ENCODE measurements around the gene NRXN3. TPM values are rescaled to one million over a fixed set of nuclear protein-coding genes. Genes with fewer than 3 reads are reported as not detected.
"Not testable (repeated sequence)": the region's sequence is repeated elsewhere in the genome, so short reads cannot be mapped to it uniquely, and the experiment has no call there.

Gene NRXN3
- total RNA-seq, 1 experiment from 2014 or later = 0.11 TPM

DNA sequence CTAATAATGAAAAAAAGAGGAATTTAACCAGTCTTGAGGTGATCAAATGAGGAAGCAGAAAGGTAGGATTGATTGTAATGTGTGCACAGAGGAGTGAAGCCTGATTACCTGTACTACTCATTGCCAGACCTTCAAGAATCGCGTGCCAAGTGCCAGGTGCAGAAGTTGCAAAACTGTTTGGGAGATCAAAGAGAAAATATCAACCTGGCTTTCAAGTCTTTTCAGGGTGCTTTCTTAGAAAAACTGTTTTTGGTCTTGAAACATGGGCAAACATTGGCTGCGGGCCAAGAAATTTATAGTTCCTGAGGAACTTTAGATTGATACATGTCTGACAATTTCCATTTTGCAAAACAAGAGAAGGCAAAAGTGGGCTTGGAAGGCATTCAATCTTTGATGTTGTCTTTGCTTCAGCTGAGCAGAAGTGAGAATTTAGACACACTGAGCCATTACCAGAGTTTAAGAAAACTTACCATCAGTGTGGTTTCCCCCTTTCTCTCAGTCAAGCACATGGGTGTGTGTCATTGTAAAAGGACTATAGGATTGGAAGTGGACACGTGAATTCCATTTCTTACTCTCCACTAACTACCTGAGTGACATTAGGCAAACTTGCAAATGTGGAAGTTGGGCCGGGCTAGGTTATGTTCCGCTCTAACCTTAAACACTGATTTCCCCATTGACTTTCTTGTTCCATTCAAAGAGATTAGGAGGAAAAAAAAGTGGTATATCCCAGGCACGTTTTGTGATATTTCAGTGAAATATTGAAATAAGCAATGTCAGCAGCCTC, 1555.0 kb downstream of the NRXN3 start:
- no peak for DNase-seq (ENCODE audit: low read depth)

DNA sequence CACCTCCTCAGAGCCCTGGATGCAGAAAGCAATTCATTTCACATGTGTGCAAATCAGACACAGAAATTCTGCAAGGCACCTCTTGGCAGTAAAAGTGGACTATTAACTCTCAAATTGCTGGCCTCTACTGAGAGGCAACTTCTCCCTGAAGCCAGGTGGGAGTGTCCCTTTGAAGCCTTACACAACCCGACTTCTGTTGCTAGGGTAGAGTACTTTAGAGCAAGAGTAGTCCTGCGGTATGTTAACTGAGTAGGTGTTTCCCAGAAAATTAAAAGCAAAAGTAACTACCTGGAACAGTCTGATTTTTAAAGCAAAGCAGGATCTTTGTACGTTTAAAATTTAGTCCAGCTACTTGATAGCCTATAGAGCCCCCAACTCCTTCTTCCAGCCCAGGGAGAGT, 1557.7 kb downstream of the NRXN3 start:
- DNase-seq (ENCODE audit: low read depth) = no peak

DNA sequence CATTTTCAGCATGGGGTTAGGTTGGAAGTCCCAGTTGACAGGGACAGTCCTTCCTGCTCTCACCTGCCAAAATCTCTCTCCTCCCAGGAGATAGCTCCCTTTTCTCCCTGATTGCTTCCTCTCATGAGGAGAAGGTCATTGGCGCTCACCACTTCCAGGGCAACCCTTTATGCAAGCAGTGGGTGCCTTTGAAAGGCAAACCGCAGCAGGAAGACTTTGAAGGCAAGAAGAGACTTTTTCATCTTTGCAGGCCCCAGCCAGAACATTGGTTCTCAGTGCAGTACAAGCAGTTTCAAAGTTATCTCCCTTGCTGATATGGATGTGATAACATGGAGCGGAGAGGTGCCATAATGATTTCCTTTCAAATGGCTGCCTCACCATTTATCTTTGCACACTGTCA, 1558.2 kb downstream of the NRXN3 start:
- no peak for DNase-seq (ENCODE audit: low read depth)

DNA sequence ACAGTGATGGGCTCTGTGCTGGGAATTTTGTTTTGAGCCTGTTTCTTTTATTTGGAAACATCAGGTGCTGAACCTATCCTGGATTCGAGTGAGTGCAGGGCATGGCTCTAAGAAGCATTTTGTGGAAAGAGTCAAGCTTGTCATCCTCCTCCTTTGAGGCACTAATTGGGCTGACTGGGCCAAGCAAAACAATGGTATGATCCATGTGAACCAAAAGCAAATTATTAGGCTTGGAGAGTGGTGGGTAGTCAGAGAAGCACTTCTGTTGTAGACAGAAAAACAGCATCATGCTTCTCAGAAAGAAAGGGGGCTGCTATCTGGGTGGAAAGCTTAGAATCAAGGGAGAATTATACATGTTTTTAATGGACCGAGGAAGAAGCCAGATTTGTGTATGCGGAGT, 1559.6 kb downstream of the NRXN3 start:
- DNase-seq (ENCODE audit: low read depth) = no peak

DNA sequence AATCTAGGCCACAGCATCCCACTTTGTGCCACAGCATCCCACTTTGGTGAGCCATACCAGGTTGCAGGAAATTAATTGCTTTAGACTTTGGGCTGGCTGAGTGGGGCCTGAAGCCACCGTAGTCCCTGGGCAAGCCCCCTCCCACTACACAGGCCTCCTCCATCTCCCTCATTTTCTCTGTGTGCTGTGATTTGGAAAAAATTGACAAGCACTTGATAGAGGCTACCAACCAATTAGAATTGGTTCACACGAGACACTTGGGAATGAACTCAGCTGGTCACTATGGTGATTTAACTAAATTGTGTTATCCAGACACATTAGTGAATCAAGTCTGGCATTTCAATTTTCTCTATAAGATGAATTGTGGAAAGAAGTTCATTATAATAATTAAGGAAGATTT, 1560.0 kb downstream of the NRXN3 start:
- DNase-seq (ENCODE audit: low read depth) = no peak

DNA sequence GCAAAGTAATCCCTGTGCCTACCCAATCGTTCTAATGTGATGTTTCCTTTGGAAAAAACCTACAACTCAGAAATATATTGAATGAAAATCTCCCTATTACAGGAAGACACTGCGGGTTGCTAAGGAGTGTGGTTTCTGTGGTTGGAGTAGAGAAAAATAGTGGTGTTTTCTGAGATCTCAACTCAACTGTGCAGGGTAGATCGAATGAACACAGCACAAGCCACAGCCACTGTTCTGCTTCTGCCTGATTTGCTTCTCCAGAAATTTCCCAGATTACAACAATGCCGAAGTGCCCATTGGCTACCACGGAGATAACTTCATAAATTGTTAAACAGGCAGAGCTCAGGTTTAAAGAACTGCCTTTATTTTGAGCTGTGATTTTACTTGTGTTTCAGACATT, 1560.8 kb downstream of the NRXN3 start:
- DNase-seq (ENCODE audit: low read depth) = peak; percentile 6

DNA sequence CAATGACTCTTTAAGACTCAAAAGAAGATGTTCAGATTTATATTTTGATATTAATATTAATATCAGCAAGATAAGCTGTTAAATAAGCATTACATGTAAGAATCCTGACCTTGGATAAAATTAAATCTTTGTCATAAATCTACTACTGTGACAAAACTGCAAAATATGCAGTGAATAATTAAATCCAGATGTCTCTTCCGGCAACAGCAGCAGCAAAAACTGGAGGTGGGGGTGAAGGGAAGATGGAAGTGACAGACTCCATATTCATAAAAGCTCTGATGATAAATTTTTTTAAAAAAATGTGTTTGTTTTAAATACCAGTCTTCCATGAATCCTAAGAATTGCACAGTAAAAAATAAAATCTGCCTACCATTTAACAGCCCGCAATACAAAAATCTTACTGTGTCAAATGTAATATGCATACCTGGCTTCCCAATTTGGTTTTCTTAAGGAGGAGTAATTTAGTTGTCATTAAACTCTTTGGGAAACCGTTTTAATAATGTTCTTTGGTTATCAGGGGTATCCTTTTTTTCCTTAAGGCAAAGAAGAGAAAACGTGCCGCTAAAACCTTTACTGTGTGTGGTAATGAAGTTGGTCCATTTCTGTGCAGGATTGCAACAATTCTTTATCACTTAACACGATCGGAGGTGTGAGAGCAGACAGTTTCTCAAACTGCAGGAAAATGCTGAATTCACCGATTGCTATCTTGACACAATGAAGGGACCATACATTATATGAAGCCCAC, 1562.9 kb downstream of the NRXN3 start:
- no peak for DNase-seq (ENCODE audit: low read depth)

DNA sequence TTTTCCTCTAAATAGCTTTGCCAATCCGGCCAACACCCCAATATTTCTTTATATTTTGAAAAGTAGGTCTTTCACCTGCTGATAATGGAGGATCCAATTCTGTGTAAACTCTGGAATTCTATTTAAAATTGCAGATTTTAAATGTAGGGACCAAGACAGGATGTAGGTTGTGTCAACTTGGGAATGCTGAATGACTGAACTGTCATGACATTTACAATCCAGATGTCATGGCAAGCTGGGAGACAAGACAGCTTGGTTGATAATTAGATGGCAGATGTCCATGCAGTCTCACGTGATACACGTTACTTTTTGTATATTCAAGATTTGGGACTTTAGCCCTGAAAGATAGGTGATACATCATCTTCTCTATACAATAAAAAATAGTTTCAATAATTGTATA, 1564.0 kb downstream of the NRXN3 start:
- no peak for DNase-seq (ENCODE audit: low read depth)

DNA sequence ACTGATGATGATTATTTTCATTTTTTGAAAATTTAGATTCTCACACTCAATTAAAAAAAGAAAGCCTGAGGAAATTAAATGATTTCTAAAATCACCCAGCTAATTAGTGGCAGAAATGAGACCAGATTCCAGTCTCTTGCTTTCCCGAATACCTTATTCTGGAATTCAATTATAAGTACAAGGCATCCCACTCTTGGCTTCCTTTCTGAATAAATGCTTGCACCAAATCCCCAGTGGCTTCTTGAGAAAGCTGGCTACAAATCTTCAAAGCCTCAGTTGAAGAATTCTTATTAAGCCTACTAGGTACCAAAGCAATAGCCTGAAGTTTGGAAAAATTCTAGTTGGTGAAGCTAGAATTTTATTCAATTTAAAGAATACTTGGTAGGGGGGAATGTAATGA, 1564.5 kb downstream of the NRXN3 start:
- no peak for DNase-seq (ENCODE audit: low read depth)

DNA sequence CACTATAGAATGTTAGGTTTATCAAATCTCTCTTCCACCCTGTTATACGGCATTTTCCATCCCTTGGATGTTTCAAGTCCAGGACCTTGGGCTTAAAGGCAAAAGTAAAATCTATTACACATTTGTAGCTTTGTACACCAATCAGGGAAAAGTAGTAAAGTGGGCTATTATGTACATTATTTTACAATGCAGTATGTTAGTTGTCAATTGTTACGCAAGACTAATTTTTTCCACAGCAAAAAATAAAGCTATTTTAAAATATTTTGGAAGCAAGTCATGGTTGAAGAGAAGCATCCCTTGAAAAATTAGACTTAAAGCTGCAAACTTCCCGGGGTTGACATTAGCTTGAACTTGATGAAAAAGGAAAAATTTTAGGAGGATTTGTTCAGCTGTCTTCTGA, 1564.9 kb downstream of the NRXN3 start:
- DNase-seq (ENCODE audit: low read depth) = no peak

DNA sequence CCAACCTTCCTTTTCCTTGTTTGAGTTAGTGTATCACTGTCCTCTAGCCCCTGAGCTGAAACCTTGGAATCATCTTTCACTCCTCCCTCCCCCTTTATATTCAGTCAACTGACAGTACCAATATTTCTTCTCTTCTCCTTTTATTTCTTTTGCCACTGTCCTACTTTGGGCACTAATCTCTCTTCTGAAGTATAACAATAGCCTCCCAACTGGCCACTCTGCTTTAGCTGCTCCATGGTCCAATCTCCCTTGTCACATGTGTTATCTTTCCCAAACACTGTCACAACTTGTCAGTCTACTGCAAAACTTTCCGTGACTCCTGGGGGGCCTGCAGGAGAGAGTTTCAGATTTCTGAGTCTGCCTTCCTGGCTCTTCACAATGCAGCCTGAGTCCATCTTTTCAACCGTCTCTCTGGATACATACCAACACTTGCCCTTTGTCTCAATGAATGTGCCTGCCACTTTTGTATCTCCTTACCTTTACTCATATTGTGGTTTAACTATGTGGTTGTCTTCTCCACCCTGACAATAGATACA, 1570.0 kb downstream of the NRXN3 start:
- DNase-seq (ENCODE audit: low read depth) = no peak

DNA sequence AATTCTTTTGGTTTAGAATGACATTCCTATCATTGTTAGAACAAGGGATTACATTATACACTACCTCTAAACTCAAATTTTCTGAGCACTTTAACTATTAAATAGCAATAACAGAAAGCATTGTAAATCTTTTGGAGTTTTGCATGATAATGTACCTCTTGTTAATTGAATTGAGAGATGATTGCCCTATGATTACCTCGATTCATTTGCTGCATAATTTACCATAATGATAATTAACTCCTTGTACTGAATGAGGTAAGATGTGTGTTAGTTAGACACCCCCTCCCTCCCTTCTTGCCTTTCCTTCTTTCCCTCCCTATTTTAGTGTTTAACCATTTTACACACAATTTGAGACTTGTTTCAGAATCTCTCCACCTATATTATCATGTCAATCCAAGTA, 1572.0 kb downstream of the NRXN3 start:
- DNase-seq (ENCODE audit: low read depth) = no peak

DNA sequence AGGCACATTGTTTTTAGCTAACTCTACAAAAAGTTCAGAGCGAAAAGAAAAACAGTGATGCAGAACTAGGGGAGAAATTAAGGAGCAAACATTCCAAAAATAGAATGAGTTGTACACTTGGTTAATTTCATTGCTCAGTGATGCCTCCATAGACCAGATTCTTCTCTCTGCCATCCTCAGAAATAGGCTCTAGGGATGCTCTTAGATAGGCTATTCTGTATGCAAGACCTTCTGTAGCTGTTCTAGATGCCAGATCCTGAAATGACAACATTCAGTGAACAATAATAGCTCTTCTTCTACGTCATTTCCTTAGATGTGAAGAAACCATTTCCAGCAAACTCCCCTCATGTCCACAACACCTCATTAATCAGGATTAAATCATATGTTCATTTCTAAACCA, 1574.9 kb downstream of the NRXN3 start:
- no peak for DNase-seq (ENCODE audit: low read depth)

DNA sequence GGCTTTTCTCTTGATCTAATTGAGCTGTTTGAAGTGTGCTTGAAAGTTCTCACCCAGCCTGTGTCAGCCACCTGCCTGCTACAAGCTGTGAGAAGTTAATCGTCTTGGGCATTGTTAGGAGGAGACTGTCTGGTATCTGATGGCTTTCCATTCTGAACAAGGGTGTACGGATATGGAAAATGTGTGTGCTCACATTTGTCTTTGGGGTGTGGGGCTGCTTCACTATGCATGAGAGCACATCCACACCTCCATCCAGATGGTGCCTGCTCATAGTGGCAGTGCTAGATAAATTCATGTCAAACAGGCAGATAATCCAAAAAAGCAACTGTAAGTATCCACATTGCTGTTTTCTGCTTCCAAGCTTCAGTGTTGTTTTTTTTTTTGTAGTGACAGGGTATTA, 1578.9 kb downstream of the NRXN3 start:
- no peak for DNase-seq (ENCODE audit: low read depth)

DNA sequence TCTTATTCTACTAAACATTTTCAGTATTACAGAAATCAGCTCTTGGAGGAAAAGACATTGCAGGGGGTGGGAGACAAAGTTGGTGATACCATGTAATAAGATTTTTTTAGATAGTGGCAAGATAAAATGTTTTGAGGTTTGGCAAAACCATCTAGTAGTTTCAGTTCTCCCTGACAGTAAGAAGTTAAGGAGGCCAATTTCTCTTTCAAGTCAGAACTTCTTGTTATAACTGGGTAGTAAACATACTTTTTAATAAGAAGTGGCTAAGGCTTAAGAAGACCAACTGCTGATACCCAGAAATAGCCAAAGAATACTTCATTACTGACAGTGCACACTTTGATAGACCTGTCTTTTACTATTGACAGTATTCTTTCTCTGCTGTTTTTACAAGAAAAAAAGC, 1588.8 kb downstream of the NRXN3 start:
- no peak for DNase-seq (ENCODE audit: low read depth)

DNA sequence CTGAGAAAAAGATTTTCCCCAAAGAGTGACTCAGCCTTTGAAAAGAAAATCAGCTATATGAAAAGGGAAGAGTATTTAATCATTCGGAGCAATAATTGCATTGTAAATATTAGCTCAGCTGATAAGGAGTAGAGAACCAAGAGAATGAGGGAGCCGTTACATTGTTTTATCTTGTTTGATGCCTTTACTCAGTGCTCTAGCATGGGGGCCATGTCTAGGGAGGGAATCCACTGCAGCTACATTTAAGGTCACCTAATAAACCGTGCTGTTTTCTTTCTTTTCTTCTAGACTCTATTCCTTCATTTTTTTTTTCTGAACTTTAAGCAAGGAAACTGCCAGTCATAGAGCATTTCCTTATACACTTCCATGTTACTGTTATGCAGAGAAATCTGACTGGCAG, 1594.2 kb downstream of the NRXN3 start:
- DNase-seq (ENCODE audit: low read depth) = no peak

DNA sequence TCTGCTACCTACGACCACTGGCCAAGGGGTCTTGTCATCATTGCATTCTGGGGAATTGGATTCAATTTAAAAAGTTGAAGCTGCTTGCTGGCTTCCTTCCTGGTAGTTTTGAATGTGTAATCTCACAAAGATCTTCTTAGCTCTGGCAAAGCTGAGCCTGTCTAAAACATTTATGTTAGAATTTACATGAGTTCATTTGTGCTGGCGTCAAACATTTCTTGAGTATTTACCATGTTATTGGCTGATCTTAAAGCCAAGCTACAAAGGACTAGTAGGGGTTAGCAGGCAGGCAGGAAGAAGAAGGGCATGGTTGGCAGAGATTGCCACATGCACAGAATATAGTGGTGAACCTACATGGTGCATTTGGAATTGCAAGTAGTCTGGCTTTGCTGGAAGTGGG, 1596.3 kb downstream of the NRXN3 start:
- DNase-seq (ENCODE audit: low read depth) = no peak

DNA sequence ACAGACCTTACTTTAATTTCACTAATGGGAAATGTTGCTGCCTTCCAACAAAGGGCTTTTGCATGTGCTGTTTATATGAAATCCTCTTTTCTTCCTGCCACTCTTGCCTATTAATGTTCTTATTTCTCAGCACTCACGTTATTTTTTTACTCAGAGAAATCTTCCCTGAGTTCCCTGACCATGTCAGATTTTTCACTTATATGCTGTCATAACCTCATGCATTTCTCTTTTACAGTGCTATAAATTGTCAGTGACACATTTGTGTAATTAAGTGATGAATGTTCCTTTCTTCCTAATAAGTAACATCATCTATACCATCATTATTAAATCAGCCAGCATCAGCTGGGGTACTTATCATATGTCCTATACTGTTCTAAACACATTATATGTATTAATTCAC, 1597.1 kb downstream of the NRXN3 start:
- DNase-seq (ENCODE audit: low read depth) = no peak

DNA sequence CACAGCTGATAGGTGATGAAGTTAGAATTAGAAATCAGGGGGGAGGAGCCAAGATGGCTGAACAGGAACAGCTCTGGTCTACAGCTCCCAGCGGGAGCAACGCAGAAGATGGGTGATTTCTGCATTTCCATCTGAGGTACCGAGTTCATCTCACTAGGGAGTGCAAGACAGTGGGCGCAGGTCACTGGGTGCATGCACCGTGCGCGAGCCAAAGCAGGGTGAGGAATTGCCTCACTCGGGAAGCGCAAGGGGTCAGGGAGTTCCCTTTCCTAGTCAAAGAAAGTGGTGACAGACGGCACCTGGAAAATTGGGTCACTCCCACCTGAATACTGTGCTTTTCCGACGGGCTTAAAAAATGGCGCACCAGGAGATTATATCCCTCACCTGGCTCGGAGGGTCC, 1597.5 kb downstream of the NRXN3 start:
- DNase-seq (ENCODE audit: low read depth) = not testable (repeated sequence)

DNA sequence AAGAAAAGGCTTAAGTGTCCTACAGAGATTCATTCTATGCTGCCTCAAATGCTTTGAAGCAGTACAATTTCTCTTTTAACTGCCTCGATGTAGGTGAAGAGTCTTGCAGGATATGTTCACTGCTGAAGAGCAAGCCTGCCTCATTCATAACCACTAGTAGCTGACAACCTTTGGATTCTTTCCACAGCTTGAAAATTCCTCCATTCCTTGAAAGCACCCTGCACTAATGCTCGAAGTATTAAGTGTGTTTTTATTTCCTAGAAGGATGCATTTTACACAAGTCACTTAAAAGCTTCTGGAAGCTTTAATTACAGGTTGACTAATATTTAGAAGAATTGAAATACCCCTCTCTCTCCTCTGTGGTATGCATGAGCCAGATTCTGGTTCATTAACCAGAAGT, 1611.7 kb downstream of the NRXN3 start:
- no peak for DNase-seq (ENCODE audit: low read depth)

DNA sequence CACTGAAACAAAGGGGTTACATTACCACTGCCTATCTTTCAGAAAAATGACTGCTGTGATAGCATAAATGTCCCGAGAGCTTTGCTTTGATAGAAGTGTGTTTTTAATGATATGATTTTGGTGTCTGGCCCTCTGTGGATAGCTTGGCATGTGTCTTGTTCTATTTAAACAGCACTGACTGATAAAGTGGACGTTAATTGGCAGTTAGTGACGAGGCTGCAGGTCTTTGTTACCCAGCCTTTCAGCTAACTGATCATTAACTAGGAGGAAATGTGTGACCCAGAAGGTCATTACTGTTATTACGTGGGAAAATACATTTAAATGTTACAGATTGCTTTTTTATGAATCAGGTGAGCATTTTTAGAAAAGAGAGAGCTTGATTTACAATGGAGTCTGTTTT, 1612.9 kb downstream of the NRXN3 start:
- no peak for DNase-seq (ENCODE audit: low read depth)

DNA sequence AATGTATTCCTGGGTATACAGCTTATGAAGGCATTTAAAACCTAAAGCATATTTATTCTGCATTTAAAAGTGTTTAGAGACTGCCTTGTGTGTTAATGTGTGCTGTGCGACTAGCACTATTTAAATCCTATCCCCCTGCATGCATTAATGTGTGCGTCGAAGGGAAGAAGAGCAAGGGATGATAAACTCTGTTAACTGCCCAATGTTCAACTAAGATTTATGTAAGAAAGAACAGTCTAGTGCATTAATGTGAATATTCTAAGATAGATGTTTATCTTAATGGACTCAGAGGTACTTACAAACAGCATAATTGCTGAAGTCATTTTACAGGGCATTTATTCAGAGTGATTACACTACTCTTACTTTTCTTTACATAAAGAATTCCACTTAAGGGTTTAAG, 1616.3 kb downstream of the NRXN3 start:
- no peak for DNase-seq (ENCODE audit: low read depth)

DNA sequence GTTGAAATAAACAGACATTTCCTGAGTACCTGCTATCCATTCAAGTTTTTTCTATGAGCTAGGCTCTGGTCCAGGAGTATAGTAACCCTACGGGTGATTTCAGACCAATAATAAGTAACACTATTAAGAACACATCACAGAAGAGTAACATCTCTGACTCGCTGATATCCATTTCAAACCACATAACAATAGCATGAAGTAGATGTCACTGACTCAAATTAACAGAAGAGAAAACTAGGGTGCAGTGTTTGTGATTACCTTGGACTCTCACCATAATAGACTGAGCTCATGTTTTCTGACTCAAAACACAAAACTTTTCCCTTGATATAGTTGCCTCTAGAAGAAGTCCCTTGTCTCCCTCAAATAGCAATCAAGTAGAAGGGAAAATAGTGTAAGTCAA, 1618.2 kb downstream of the NRXN3 start:
- no peak for DNase-seq (ENCODE audit: low read depth)
